HFFc6 (cell line): Measurements from ENCODE around the gene TMEM54. TPM values are rescaled to one million over a fixed set of nuclear protein-coding genes. Genes with fewer than 3 reads are reported as not detected.

Experiments used
- DNase-seq: peaks from one replicate; pipeline ENCODE4 v3.0.0-alpha.2; 2018
- H3K27ac Mint-ChIP-seq: 2 replicates; pipeline ENCODE4 v1.8.0; 2020; ENCODE audit warnings: mild to moderate bottlenecking, mixed read lengths
- H3K27me3 Mint-ChIP-seq: 2 replicates; pipeline ENCODE4 v1.8.0; 2021; ENCODE audit warnings: mild to moderate bottlenecking, moderate library complexity, mixed read lengths; ENCODE audit not compliant: insufficient read depth
- H3K36me3 Mint-ChIP-seq: 2 replicates; pipeline ENCODE4 v1.8.0; 2021; ENCODE audit warnings: low read depth, mixed read lengths
- H3K4me1 Mint-ChIP-seq: 2 replicates; pipeline ENCODE4 v1.8.0; 2020; ENCODE audit warnings: low read depth, mixed read lengths
- H3K4me3 Mint-ChIP-seq: 2 replicates; pipeline ENCODE4 v1.8.0; 2020; ENCODE audit warnings: mild to moderate bottlenecking, moderate library complexity, mixed read lengths
- H3K9me3 Mint-ChIP-seq: 2 replicates; pipeline ENCODE4 v1.8.0; 2020; ENCODE audit warnings: mild to moderate bottlenecking, mixed read lengths
- total RNA-seq, 6 experiments: library from RNA; stranded (reverse); fragmentation: NEBNext Ultra II Directional; extraction: Animal tissue kit (Norgen Biotek cat#: 25700); gene quantifications; 2 replicates in 1 of 6; 3 replicates in 5 of 6; pipeline ENCODE4 v1.2.3, GENCODE V29; 2021
- TF ChIP-seq, protein P1 (sequence below): fragments of 200-600 bp; sonication (generic); IDR thresholded peaks from 2 replicates; pipeline ENCODE4 v1.5.0; 2021; ENCODE audit warnings: antibody characterized with exemption, mild to moderate bottlenecking

Gene TMEM54
- total RNA-seq, 6 experiments from 2014 or later = 23.4 to 31.4 (median 25.8) TPM

DNA sequence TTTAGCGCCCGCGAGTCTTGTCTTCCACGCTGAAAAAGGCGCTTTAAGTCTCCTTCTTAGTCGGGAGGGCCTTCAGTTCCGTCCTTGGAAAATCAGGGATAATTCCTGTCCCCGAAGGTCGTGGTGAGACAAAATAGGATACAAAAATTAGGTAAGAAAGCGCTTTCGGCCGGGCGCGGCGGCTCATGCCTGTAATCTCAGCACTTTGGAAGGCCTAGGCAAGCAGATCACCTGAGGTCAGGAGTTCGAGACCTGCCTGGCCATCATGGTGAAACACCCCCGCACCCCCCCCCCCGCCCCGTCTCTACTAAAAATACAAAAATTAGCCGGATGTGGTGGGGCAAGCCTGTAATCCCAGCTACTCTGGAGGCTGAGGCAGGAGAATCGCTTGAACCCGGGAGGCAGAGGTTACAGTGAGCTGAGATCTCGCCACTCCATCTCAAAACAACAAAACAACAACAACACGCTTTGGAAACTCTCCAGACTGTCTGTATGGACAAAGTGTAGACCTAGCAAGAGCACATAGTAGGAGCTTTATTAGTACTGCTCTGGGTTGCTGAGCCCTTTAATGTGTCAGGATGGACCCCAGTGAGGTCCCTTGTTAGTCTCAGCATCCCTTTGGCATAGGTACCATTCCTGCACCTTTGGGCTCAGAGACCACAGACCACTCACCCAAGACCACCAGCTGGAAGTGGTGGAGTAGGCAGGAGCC is 790 bp upstream of the TMEM54 start:
- H3K9me3 Mint-ChIP-seq = no peaks in the 10 kb centered on the region
- peaks cover 4% of the 10 kb centered on the region for H3K27me3 Mint-ChIP-seq
- peak overlapping the region; percentile 85 for H3K4me3 Mint-ChIP-seq
- TF ChIP-seq, protein P1, sequence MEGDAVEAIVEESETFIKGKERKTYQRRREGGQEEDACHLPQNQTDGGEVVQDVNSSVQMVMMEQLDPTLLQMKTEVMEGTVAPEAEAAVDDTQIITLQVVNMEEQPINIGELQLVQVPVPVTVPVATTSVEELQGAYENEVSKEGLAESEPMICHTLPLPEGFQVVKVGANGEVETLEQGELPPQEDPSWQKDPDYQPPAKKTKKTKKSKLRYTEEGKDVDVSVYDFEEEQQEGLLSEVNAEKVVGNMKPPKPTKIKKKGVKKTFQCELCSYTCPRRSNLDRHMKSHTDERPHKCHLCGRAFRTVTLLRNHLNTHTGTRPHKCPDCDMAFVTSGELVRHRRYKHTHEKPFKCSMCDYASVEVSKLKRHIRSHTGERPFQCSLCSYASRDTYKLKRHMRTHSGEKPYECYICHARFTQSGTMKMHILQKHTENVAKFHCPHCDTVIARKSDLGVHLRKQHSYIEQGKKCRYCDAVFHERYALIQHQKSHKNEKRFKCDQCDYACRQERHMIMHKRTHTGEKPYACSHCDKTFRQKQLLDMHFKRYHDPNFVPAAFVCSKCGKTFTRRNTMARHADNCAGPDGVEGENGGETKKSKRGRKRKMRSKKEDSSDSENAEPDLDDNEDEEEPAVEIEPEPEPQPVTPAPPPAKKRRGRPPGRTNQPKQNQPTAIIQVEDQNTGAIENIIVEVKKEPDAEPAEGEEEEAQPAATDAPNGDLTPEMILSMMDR = no peak
- peaks cover 8% of the 10 kb centered on the region; the same call in 1 of the 2 replicates for H3K4me1 Mint-ChIP-seq
- H3K36me3 Mint-ChIP-seq = no peaks in the 10 kb centered on the region
- no peak for DNase-seq
- H3K27ac Mint-ChIP-seq = peak overlapping the region; percentile 51

DNA sequence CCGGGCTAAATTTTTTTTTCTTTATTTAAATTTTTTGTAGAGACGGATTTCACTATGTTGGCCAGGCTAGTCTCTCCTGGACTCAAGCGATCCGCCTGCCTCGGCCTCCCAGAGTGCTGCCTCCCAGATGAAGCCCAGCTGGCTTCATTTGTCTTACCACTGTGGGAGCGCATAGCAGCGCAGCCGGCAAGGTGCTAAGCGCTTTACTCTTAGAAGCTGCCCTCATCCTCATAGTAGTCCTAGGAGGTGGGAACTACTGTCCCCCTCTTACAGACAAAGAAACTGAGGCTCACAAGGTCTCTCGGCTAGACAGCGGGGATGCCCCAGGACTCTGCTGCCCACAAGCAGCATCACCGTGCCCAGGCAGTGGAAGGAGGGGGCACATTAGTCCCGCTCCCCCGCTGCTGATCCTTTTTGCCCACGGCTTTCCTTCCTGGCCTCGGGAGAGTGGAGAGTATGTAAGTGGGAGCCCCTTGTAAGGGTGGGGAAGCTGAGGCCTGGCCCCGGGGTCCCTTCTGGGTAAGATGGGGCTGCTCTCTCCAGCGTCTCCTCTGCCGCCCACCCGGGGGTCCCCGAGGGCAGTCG is 726 bp downstream of the TMEM54 start:
- Mint-ChIP-seq H3K9me3 (no peaks in the 10 kb centered on the region), H3K4me1 (peaks cover 8% of the 10 kb centered on the region; the same call in 1 of the 2 replicates), H3K27ac (no peak overlapping the region), H3K4me3 (peak overlapping the region; percentile 82), H3K27me3 (peaks cover 4% of the 10 kb centered on the region), H3K36me3 (no peaks in the 10 kb centered on the region)
- no peak for DNase-seq
- TF ChIP-seq, protein P1 = no peak

DNA sequence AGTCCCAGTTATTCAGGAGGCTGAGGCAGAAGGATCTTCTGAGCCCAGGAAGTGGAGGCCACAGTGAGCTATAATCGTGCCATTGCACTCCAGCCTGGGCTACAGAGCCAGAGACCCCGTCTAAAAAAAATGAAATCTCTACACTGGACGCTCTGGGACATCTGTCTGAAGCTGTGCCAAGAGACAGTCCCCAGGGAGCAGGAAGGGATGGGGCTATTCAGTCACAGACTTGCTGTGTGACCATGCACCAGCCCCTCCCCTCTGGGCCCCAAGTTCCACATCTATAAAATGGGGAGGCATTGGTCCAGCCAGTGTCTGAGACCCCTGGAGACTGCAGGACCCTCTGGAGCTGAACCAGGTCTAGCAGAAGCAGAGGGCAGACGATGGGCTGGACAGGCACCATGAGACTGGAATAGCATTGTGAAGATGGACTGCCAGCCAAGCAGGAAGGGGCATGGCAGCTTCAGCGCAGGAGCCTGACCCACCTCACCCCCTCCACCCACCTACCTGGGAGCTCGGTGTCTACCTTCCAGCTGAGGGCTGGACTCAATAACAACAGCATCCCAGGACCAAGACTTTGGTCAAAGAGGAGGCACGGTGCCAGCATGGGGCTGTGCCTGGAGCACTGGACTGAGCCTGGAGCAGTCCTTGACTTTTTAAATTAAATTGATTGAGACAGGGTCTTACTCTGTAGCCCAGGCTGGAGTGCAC is 1.4 kb downstream of the TMEM54 start:
- DNase-seq = no peak
- Mint-ChIP-seq H3K4me3 (peak overlapping the region; percentile 82; the same call in 1 of the 2 replicates), H3K4me1 (peaks cover 8% of the 10 kb centered on the region; the same call in 1 of the 2 replicates), H3K27me3 (peaks cover 4% of the 10 kb centered on the region), H3K27ac (no peak overlapping the region), H3K9me3 (no peaks in the 10 kb centered on the region), H3K36me3 (no peaks in the 10 kb centered on the region)
- TF ChIP-seq, protein P1 = no peak

DNA sequence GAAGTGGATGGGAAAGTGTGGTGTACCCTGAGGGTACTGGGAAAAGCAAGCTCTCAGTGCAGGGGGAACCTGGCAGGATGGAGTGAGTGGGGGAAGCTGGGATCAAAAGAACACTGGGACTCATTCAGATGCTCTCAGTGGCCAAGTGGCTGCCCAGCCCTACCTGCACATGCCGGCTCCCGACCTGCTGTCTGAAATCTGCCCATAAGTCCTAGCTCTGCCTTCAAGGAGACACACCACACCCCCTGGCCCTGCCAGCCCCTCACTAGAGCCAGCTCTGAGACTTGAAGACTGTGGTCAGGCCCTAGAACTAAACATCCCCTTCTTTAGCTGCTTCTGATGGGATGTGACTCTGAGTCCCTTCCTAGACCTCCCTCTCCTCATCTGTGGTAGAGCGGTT is 2.2 kb downstream of the TMEM54 start:
- Mint-ChIP-seq H3K36me3 (no peaks in the 10 kb centered on the region), H3K27me3 (peaks cover 4% of the 10 kb centered on the region), H3K9me3 (no peaks in the 10 kb centered on the region), H3K27ac (no peak overlapping the region), H3K4me3 (no peak overlapping the region), H3K4me1 (peaks cover 8% of the 10 kb centered on the region; the same call in 1 of the 2 replicates)
- no peak for DNase-seq
- TF ChIP-seq, protein P1 = no peak

DNA sequence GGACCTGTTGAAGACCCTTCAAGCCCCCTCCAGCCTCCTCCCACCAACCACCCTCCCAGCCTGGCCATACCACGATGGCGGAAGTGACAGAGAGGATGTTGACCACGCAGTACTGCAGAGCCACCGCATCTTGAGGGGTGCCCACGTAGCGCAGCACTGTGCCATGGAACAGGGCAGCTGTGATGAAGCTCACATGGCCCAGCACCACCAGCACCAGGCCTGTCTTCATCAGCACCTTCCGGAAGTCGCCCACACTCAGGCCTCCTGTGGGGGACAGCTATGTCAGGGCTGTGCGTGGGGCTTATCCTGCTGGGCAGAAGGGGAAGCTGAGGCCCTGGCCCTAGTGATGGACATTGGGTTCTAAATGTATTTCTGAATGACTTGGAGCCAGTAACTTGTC is 3.1 kb downstream of the TMEM54 start:
- no peaks in the 10 kb centered on the region for H3K36me3 Mint-ChIP-seq

More for the DNA sequence above, 3.1 kb downstream of the TMEM54 start:
- no peak for DNase-seq
- Mint-ChIP-seq H3K27me3 (peaks cover 4% of the 10 kb centered on the region), H3K4me3 (no peak overlapping the region), H3K4me1 (peaks cover 8% of the 10 kb centered on the region; the same call in 1 of the 2 replicates), H3K9me3 (no peaks in the 10 kb centered on the region), H3K27ac (no peak overlapping the region)
- TF ChIP-seq, protein P1 = no peak
